ENCODE data around the gene HTRA3. TPM values are rescaled to one million over a fixed set of nuclear protein-coding genes. Genes with fewer than 3 reads are reported as not detected.

HTRA3 gene
- total and polyA plus RNA-seq, 3 donors from 2014 or later: 6.1 to 17.3 (median 12.2) TPM

DNA sequence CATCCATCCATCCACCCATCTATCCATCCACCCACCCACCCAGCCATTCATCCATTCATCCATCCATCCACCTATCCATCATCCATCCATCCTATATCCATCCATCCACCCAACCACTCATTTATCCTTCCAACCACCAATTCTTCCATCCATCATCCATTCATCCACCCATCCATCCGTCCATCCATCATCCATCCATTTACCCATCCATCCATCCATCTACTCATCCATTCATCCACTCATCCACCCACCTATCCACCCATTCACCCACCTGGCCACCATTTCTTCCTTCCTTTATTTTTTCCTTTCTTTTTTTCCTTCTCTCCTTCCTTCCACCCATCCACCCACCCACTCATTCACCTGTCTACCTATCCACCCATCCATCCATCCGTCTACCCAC, 25.2 kb downstream of the HTRA3 start:
- Histone ChIP-seq H3K4me1 (no peaks in the 10 kb centered on the region), H3K27me3 (no peaks in the 10 kb centered on the region), H3K4me3 (no peak overlapping the region), H3K9me3 (no peaks in the 10 kb centered on the region), H3K36me3 (ENCODE audit: low read depth, missing control alignments) (no peaks in the 10 kb centered on the region), H3K27ac (no peak overlapping the region)
- no peak for TF ChIP-seq POLR2A (IDR thresholded peaks at IDR 0.05)
- TF ChIP-seq, protein P1, sequence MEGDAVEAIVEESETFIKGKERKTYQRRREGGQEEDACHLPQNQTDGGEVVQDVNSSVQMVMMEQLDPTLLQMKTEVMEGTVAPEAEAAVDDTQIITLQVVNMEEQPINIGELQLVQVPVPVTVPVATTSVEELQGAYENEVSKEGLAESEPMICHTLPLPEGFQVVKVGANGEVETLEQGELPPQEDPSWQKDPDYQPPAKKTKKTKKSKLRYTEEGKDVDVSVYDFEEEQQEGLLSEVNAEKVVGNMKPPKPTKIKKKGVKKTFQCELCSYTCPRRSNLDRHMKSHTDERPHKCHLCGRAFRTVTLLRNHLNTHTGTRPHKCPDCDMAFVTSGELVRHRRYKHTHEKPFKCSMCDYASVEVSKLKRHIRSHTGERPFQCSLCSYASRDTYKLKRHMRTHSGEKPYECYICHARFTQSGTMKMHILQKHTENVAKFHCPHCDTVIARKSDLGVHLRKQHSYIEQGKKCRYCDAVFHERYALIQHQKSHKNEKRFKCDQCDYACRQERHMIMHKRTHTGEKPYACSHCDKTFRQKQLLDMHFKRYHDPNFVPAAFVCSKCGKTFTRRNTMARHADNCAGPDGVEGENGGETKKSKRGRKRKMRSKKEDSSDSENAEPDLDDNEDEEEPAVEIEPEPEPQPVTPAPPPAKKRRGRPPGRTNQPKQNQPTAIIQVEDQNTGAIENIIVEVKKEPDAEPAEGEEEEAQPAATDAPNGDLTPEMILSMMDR (IDR thresholded peaks at IDR 0.05): no peak
- intact Hi-C loops (cut with DNase I; ENCODE audit: low total_unique reads): no loop called here
- 93 to 97% methylated on average over 2 of the region's 2 CpGs for WGBS, 2 donors
- no peak for DNase-seq

- TF ChIP-seq POLR2A (IDR thresholded peaks at IDR 0.05): no peak
- TF ChIP-seq, protein P1 (IDR thresholded peaks at IDR 0.05): no peak
- no peak overlapping the region for H3K27ac ChIP-seq
- DNase-seq: no peak
- H3K4me3 ChIP-seq: no peak overlapping the region
- 87 to 92% methylated on average over 6 of the region's 6 CpGs for WGBS, 2 donors
- no peaks in the 10 kb centered on the region for H3K9me3 ChIP-seq
- intact Hi-C loops (cut with DNase I; ENCODE audit: low total_unique reads): no loop called here
- no peaks in the 10 kb centered on the region for H3K4me1 ChIP-seq
- H3K36me3 ChIP-seq (ENCODE audit: low read depth, missing control alignments): no peaks in the 10 kb centered on the region
- no peaks in the 10 kb centered on the region for H3K27me3 ChIP-seq
These were observed 25.9 kb downstream of the HTRA3 start for GRCh38 chr4:8295471-8295870.

- Histone ChIP-seq H3K4me3 (no peak overlapping the region), H3K36me3 (ENCODE audit: low read depth, missing control alignments) (no peaks in the 10 kb centered on the region), H3K9me3 (no peaks in the 10 kb centered on the region), H3K27ac (no peak overlapping the region), H3K27me3 (no peaks in the 10 kb centered on the region), H3K4me1 (no peaks in the 10 kb centered on the region)
- WGBS, 2 donors: 80 to 83% methylated on average over 3 of the region's 3 CpGs
- DNase-seq: no peak
- no peak for TF ChIP-seq POLR2A (IDR thresholded peaks at IDR 0.05)
- TF ChIP-seq, protein P1 (IDR thresholded peaks at IDR 0.05): no peak
- intact Hi-C loops (cut with DNase I; ENCODE audit: low total_unique reads): no loop called here
These were observed 26.9 kb downstream of the HTRA3 start for GRCh38 chr4:8296491-8296890.

DNA sequence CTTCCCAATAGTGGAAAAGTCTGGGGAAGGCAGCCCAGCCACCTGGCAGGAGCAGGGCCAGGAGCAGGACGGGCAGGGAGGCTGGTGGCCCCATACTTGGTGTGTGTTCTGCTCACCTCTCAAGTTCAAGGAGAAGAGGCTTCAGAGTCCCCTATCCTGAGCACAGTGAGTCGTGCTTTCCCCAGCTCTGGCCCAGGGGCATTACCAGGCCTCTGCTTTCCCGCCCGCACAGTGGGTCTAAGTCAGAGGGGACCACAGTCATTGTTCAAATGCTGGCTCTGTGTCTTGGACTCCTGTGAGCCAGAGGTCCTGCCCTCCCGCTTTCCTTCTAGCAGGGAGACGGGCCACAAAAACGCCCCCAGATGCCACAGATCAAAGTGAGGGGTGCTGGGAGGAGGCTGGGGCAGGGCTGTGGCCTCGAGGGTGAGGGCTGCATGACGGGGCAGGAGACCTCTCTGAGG, 27.6 kb downstream of the HTRA3 start:
- Histone ChIP-seq H3K9me3 (no peaks in the 10 kb centered on the region), H3K27me3 (no peaks in the 10 kb centered on the region), H3K27ac (no peak overlapping the region), H3K36me3 (ENCODE audit: low read depth, missing control alignments) (no peaks in the 10 kb centered on the region), H3K4me3 (no peak overlapping the region), H3K4me1 (no peaks in the 10 kb centered on the region)
- TF ChIP-seq, protein P1 (IDR thresholded peaks at IDR 0.05): no peak
- no peak for TF ChIP-seq POLR2A (IDR thresholded peaks at IDR 0.05)
- WGBS, 2 donors: 80 to 90% methylated on average over 2 to 9 of the region's 9 CpGs
- DNase-seq: no peak
- intact Hi-C loops (cut with DNase I; ENCODE audit: low total_unique reads): no loop called here

DNA sequence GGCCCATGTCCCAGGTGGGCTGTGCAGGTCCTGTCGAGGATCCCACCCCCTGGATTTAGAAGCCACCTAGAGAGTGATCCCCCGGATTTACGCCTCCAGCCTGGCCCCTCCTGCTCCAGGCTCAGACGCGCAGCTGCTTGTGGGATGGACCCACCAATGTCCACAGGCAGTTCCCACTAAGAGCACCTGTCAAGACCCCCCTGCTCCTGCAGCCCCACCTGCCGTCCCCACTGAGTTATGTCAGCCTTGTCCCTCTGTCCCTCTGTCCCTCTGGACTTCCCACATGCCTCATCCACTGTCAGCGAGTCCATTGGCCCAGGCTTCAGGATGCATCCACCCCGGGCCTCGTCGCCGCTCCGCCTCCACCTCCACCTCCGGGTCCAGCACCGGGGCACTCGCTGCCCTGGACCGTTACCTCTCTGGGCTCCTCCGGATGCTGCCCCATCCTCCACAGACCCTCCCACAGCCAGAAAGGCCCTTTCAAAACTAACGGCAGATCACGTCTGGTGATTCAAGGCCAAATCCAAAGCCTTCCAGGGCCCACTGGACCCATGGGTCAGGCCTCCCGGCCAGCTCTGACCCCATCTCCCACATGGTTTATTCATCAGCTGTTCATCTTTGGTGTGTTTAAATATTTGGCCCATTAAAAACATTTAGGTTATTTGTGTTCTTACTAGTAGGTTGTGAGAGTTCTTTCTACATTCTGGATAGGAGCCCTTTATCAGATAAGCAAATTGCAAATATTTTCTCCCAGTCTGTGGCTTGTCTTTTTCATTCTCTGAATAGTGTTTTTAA, 28.3 kb downstream of the HTRA3 start:
- intact Hi-C loops (cut with DNase I; ENCODE audit: low total_unique reads): no loop called here

More for the DNA sequence above, 28.3 kb downstream of the HTRA3 start:
- Histone ChIP-seq H3K27me3 (no peaks in the 10 kb centered on the region), H3K4me3 (no peak overlapping the region), H3K27ac (no peak overlapping the region), H3K4me1 (no peaks in the 10 kb centered on the region), H3K9me3 (no peaks in the 10 kb centered on the region), H3K36me3 (ENCODE audit: low read depth, missing control alignments) (no peaks in the 10 kb centered on the region)
- 52 to 67% methylated on average over 20 of the region's 20 CpGs for WGBS, 2 donors
- no peak for DNase-seq
- TF ChIP-seq, protein P1 (IDR thresholded peaks at IDR 0.05): no peak
- TF ChIP-seq POLR2A (IDR thresholded peaks at IDR 0.05): no peak
